Osteoblast (primary cell): ENCODE measurements around the gene SLC2A13. TPM values are rescaled to one million over a fixed set of nuclear protein-coding genes. Genes with fewer than 3 reads are reported as not detected.

Source experiments
- DNase-seq: peaks from one replicate; pipeline ENCODE4 v3.0.0; 2011; ENCODE audit warnings: low spot score, mixed read lengths; ENCODE audit not compliant: insufficient read length; ENCODE audit errors: missing footprints
- H2AFZ ChIP-seq: 2 replicates; pipeline ENCODE4 v1.6.0; 2011; ENCODE audit warnings: mild to moderate bottlenecking, low read length
- H3K27ac ChIP-seq: 2 replicates; pipeline ENCODE4 v1.5.1; 2011; ENCODE audit warnings: mild to moderate bottlenecking, low read depth, low read length, moderate library complexity
- H3K27me3 ChIP-seq: 2 replicates; pipeline ENCODE4 v1.6.0; 2012; ENCODE audit warnings: mild to moderate bottlenecking, control low read depth, inconsistent platforms, low read length, moderate library complexity; ENCODE audit not compliant: insufficient read depth
- H3K36me3 ChIP-seq: 2 replicates; pipeline ENCODE4 v1.5.1; 2011; ENCODE audit warnings: mild to moderate bottlenecking, low read length, control low read depth, moderate library complexity; ENCODE audit not compliant: insufficient read depth
- H3K4me1 ChIP-seq: 2 replicates; pipeline ENCODE4 v1.5.1; 2011; ENCODE audit warnings: mild to moderate bottlenecking, low read length, control low read depth, moderate library complexity; ENCODE audit not compliant: insufficient read depth
- H3K4me2 ChIP-seq: 2 replicates; pipeline ENCODE4 v1.6.0; 2011; ENCODE audit warnings: mild to moderate bottlenecking, low read length; ENCODE audit not compliant: insufficient read depth
- H3K4me3 ChIP-seq: fragments of 200-600 bp; sonication (generic); 3 replicates; pipeline ENCODE4 v1.5.1; 2012; ENCODE audit warnings: mild to moderate bottlenecking, low read length, inconsistent platforms; ENCODE audit not compliant: insufficient read depth
- H3K79me2 ChIP-seq: 2 replicates; pipeline ENCODE4 v1.6.0; 2012; ENCODE audit warnings: mild to moderate bottlenecking, low read length, control low read depth, inconsistent platforms; ENCODE audit not compliant: insufficient read depth
- H3K9me3 ChIP-seq: 2 replicates; pipeline ENCODE4 v1.5.1; 2011; ENCODE audit warnings: low read depth, low read length, control low read depth
- H4K20me1 ChIP-seq: 2 replicates; pipeline ENCODE4 v1.6.0; 2012; ENCODE audit warnings: mild to moderate bottlenecking, low read length, control low read depth; ENCODE audit not compliant: insufficient read depth
- total RNA-seq: library from RNA; depleted of rRNA; stranded (reverse); fragments of >200 nt; gene quantifications from 2 replicates; pipeline ENCODE4 v1.2.3, GENCODE V29; 2012
- TF ChIP-seq, protein P1 (sequence below): IDR thresholded peaks from 2 replicates; pipeline ENCODE4 v1.5.1; 2011; ENCODE audit warnings: mild to moderate bottlenecking, low read depth, low read length, moderate library complexity; ENCODE audit errors: extremely low read depth

SLC2A13 gene
- total RNA-seq, 1 donor = 12.3 TPM

DNA sequence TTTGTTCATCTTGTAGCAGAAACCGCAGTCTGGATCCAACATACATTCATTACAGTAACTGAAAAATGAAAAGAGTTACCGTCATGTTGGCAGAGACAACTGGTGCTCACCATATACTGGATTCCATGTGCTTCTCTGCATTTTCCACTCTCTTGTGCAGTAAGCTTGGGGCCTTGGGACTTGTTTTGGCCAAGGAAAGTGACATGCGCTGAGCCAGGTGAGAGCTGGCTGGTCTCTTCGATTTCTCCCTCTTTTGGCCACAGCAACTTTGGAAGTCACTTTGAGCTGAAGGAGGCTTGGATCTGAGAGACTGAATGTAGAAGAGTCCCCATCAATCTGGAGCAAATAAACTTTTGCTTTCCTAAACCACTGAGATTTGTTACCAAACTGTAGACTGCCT, 275.7 kb downstream of the SLC2A13 start:
- Histone ChIP-seq H2AFZ (no peak overlapping the region), H3K9me3 (no peaks in the 10 kb centered on the region), H4K20me1 (no peaks in the 10 kb centered on the region), H3K27ac (no peak overlapping the region), H3K79me2 (no peaks in the 10 kb centered on the region), H3K4me1 (peaks cover 13% of the 10 kb centered on the region), H3K36me3 (no peaks in the 10 kb centered on the region), H3K4me2 (no peak overlapping the region), H3K27me3 (no peaks in the 10 kb centered on the region), H3K4me3 (no peak overlapping the region)
- no peak for DNase-seq
- TF ChIP-seq, protein P1, sequence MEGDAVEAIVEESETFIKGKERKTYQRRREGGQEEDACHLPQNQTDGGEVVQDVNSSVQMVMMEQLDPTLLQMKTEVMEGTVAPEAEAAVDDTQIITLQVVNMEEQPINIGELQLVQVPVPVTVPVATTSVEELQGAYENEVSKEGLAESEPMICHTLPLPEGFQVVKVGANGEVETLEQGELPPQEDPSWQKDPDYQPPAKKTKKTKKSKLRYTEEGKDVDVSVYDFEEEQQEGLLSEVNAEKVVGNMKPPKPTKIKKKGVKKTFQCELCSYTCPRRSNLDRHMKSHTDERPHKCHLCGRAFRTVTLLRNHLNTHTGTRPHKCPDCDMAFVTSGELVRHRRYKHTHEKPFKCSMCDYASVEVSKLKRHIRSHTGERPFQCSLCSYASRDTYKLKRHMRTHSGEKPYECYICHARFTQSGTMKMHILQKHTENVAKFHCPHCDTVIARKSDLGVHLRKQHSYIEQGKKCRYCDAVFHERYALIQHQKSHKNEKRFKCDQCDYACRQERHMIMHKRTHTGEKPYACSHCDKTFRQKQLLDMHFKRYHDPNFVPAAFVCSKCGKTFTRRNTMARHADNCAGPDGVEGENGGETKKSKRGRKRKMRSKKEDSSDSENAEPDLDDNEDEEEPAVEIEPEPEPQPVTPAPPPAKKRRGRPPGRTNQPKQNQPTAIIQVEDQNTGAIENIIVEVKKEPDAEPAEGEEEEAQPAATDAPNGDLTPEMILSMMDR = no peak

- Histone ChIP-seq H3K36me3 (no peaks in the 10 kb centered on the region), H3K9me3 (no peaks in the 10 kb centered on the region), H4K20me1 (no peaks in the 10 kb centered on the region), H3K79me2 (no peaks in the 10 kb centered on the region), H3K27ac (no peak overlapping the region), H3K4me1 (no peaks in the 10 kb centered on the region), H3K4me2 (no peak overlapping the region), H3K27me3 (no peaks in the 10 kb centered on the region), H3K4me3 (no peak overlapping the region), H2AFZ (no peak overlapping the region)
- no peak for DNase-seq
- TF ChIP-seq, protein P1 = no peak
Measured at GRCh38 chr12:39824505-39825212, 281.2 kb downstream of the SLC2A13 start.

- no peaks in the 10 kb centered on the region for H3K4me1 ChIP-seq
- H3K4me3 ChIP-seq = no peak overlapping the region
- H3K36me3 ChIP-seq = no peaks in the 10 kb centered on the region
- no peak overlapping the region for H3K27ac ChIP-seq
- H3K27me3 ChIP-seq = no peaks in the 10 kb centered on the region
- H3K9me3 ChIP-seq = no peaks in the 10 kb centered on the region
- no peaks in the 10 kb centered on the region for H3K79me2 ChIP-seq
- DNase-seq = no peak
- no peaks in the 10 kb centered on the region for H4K20me1 ChIP-seq
- peak overlapping the region; percentile 6 for H2AFZ ChIP-seq
- TF ChIP-seq, protein P1 = no peak
- no peak overlapping the region for H3K4me2 ChIP-seq
Measured at GRCh38 chr12:39816671-39817185, 289.2 kb downstream of the SLC2A13 start.

DNA sequence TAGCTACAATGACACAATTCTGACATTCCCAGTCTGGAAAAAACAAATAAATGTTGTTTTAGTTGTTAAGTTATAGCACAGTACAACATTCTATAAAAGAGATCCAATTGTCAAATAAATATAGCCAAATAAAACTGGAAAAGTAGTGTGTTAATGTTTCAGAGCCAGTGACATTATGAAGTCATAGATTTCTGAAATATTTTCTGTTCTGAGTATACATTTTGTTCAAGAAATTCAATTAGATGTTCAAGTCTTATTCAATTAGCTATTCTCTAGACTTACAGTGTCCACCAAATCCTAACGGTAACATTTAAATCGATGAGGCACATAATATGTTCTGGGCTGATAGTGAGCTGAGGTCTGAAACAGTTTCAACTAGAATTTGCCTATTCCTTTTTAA, 290.1 kb downstream of the SLC2A13 start:
- TF ChIP-seq, protein P1 = no peak

More for the DNA sequence above, 290.1 kb downstream of the SLC2A13 start:
- Histone ChIP-seq H3K27me3 (no peaks in the 10 kb centered on the region), H3K79me2 (no peaks in the 10 kb centered on the region), H3K36me3 (no peaks in the 10 kb centered on the region), H3K27ac (no peak overlapping the region), H4K20me1 (no peaks in the 10 kb centered on the region), H2AFZ (no peak overlapping the region), H3K4me3 (no peak overlapping the region), H3K9me3 (no peaks in the 10 kb centered on the region), H3K4me1 (no peaks in the 10 kb centered on the region), H3K4me2 (no peak overlapping the region)
- no peak for DNase-seq
